GM21619 (cell line): Measurements from ENCODE around the gene HEYL.

Source experiments
- ATAC-seq: cut with Tn5 transposase; IDR thresholded peaks from one replicate; pipeline ENCODE4 v1.9.1; 2021; ENCODE audit not compliant: unreplicated experiment

HEYL gene

DNA sequence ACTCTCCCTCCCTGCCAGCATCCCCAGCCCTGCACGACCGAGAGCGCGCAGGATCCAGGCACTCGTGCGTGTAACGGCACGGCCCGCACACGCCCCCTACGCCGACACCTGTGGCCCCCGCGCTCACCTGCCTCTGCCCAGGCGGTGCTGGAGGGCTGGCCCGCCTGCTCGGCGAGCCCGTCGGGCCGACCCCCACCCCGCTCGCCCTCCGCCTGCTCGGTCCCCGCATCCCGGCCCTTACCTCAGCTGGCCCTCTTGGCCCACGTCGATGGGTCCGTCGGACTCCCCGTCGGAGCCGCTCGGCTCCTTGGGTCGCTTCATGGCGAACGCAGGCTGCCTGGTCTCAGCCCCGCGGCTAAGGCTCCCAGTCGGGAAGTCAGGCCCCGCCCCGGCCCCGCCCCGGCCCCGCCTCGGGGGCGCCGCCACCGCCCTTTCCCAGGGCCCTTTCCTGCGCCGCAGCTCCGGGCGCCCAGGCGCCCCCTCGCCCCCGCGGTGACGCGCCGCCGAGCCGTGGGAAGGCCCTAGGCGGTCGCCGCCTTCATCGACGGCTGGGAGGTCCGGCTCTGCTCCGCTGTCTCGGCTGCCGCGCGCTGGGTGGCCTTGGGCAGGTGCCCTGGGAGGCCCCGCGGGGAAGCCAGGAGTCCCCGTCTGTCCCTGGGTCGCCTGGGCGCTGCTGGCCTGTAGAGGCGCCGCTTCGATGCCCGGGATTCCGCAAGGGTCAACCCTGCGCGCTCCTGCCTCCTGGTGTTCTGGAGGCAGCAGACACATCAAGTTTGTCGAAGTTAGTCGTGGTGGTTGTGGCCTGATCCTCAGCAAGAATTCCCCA lies at the start of gene HEYL:
Gene HEYL, minus strand, starts transcription at position 339 of the 826 bp plus-strand sequence. Its CDS starts 18 bp downstream, at position 321.
- ATAC-seq = no peak

DNA sequence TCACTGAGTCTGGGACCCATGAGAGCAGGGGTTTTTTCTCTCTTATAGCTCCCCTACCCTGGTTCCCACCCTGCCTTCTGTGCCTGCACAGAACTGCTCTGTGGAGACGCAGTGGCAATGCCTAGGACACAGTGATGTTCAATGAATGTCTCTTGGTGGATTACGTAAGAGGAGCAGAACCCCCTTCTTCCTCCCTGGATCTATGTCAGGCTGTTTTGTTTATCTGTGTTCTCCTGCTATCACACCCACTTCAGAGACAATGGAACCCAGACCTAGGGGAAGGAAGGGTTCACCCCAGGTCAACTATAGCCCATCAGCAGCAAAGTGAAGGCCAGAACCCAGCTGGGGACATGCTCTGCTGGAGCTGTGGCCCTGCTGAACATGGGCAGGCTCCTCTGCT lies 49.8 kb upstream of the HEYL start:
- no peak for ATAC-seq

DNA sequence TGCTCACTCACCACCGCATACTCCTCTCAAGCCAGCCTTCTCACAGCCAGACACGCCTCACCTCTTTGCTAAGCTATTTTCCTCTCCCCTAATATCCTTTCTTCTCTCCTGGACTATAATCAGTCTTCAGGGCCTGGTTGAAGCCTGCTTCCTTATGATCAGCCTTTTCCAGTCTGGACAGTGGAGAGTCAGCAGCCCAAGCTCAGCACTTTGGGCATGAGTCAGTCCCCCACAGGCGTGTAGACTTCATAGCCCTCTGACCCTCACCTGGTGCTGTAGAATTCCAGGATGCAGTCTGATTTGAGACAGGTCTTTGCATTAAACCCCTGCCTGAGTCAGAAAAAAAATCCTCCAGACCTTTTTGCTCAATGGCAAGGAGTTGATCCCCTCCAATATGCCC lies 49.3 kb upstream of the HEYL start:
- ATAC-seq = no peak

DNA sequence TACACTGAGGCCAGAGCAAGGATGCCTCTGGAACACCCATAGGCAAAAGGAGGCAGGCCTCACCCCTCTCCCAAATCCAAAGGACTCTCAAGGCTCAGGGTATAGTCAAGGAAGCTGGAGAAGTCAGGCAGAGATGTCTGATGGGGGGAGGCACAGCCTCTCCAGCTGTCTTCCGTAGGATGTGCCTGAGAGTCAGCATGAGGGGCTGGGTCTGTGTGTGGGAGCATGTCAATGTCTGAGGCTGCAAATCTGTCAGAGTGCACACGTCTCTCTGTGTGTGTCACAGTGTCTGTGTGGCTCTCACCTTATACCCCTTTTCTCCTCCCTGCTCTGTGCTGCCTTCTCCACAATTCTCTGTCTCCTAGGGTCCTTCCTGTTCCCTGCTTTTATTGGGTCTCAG lies 47.8 kb upstream of the HEYL start:
- no peak for ATAC-seq

DNA sequence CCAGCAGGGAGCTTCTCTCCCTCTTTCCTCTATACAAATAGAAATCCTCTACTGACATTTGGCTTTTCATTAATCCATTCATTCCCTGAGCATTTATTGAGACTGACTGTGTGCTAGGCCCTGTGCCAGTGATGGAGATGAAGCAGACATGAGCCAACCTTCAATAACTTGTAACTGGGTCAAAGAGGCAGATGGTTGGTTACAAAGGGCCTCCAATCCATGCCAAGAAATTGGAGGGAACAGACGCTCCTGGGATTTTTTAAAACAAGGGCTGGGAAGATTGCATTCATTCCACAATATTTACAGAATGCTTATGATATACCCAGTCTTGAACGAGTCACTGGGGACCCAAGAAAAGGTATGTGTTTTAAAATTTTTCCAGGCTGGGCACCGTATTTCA lies 45.6 kb upstream of the HEYL start:
- ATAC-seq = no peak

DNA sequence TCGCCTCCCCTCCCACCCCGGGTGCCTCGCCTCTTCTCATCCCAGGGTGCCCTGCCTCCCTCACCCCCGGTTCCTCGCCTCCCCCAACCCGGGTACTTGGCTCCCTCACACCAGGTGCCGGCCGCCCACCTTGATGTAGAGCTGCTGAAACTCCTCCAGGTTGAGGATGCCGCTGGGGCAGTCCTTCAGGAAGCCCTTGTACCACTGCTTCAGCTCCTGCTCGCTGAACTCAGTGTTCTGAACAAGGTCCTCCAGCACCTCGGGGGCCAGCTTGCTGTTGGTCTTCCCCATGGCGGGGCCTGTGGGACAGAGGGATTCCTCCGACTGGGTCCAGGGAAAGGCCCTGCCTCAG lies 44.8 kb upstream of the HEYL start:
- ATAC-seq = no peak

DNA sequence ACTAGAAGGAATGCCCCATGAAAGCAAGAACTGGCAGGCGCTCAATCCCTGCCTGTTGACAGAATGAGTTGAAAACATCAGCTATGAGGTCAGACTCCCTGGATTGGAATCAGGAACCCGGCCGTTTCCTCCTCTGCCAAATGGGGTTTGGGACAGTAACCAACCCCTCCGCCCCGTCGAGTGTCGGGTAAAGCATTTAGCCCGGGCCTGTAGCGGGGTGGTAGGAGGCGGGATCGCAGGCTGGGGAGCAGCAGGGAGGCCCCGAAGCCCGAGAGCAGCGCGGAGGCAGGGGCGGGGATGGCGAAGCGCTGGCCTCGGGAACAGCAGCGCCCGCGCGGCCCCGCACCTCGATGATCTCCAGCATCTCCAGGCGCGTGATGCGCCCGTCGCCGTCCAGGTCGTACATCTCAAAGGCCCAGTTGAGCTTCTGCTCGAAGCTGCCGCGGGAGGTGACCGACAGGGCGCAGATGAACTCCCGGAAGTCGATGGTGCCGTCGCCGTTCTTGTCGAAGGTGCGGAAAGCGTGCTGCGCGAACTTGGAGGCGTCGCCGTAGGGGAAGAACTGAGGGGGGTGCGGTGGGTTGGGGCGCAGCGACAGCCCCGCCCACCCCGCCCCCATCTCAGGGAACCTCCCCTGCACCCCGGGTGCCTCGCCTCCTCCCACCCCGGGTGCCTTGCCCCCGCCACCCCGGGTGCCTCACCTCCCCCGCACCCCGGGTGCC lies 44.3 kb upstream of the HEYL start:
- no peak for ATAC-seq

DNA sequence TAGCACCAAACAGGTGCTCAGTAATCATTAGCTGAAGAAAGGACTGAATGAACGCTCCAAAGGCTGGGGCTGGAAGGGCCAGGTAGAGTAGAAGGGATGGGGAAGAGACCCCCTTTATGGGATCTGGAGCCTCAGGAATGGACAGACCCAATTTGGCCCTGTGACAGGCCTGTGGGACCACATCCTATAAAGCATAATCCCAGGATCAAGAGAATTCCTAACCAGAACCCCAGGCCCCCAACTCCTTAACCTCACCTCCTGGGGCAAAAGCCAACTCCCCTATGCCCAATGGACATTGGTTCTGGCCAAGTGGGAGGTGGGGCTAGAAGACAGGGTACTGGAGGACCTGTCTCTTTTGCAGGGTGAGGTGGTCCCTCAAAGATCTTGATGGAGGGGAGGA lies 42.6 kb upstream of the HEYL start:
- no peak for ATAC-seq

DNA sequence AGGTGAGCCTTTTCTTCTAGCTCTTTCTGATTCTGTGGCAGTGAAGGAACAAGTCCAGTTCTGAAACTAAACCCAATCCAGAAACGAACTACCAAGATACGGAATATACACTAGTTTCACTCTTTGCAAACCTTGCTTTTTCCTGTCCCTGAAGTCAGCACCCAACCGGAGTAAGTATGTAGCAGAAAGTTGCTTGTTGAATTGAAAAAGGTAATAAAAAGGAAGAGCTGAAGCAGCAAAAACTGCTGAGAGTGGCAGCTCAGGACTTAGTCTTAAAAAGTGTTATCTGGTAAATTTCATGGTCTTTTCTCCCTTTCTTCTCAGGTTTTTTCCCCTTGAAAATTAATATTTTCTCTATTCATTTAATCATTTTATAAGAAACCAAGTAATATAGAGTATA lies 41.9 kb upstream of the HEYL start:
- ATAC-seq = no peak

DNA sequence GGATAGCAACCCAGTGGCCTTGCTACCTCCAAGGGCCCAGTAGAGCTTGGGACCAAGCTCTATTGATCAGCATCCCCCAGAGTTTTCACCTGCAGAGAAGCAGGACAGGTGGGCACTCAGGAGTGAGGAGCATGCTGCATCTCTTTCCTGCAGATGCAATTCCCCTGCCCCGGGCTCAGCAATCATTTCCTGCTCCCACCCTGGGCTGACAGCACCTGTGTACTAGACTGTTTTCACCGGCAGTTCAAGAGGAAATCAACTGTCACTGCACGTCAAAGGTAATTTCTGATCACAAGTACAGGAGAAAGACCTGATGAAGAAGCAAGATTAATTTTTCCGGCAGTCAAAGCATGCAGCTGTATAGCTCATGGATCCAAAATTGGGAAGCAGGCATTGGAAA lies 41.3 kb upstream of the HEYL start:
- ATAC-seq = no peak

DNA sequence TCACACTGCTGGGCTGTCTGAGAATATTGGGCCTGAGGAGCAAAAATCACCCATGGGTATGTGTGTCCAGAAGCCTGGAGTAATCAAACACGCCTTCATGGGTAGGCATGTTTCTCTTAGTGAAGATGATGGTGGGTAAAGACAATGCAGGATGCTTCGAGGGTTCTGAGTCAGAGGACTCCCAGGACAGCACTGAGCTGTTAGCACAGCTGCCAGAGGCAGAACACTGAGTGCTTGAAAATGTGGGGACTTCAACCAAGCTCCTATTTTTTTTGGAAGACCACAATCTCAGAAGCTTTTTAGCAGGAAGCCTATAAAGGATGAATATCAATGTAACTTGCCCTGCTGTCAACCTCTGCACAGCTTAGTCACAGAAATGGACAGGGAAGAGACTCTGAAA lies 40.4 kb upstream of the HEYL start:
- no peak for ATAC-seq

DNA sequence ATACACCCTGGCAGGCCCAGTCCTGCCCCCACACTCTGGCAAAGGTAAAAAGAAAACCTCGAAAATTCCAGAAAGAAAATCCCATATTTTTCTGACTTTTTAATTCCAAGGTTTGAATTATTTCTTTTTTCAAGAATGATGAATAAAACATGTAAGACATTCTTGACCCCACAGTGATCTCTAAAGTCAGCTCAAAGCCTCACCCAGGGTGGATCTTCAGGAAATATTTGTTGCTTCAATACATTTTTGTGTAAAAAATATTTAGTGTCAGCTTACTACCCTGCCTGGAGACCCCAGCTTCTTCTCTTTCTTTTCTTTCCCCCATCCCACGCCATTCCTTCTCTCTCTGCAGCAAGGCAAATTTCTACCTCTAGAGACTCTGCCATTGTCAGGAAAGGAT lies 39.4 kb upstream of the HEYL start:
- ATAC-seq = no peak

DNA sequence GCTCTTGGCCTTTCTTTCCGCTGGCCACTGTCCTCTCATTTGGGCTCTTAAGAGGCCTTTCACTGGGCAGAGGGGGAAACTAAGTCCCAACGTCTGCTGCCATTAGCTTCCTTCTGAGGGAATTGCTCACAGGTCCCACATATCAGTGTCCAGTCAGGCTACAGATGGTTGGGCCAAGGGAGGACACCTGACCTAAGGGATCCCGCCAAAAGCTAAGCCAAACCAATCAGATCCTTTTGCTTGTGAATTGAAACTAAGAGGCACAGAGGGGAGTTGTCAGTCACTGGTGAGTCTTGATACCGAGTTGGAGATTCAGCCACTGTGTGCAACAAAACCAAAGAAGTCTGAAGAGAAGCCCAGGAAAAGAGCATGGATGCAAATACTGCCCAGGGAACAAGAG lies 38.2 kb upstream of the HEYL start:
- no peak for ATAC-seq

DNA sequence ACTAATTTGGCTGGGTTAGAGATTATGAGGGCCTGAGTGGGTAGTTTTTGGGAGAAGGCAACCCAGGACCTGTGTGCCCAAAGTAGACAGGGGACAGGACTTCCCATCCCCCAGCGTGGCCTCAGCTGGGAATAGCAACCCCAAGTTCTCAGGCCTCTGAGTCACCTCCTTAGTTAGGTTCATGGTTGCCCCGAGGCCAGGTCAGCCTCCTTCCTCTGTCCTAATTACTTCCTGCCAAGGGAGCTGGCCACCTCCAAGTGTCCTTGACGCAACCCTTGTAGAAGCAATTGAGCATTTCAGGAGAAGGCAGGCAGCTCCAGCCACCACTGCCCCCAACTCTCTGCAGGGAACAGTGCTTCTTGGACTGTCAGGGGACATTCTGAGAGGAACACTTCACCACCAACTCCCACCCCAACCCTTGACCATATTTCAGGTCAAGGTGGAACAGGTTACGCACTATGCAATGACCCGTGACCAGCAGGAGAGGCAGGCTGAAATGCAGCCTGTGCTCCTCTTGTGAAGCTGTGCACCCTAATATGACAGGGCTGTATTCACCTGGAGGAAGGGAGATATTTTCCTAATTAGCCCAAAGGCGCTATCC lies 37.6 kb upstream of the HEYL start:
- ATAC-seq = no peak

DNA sequence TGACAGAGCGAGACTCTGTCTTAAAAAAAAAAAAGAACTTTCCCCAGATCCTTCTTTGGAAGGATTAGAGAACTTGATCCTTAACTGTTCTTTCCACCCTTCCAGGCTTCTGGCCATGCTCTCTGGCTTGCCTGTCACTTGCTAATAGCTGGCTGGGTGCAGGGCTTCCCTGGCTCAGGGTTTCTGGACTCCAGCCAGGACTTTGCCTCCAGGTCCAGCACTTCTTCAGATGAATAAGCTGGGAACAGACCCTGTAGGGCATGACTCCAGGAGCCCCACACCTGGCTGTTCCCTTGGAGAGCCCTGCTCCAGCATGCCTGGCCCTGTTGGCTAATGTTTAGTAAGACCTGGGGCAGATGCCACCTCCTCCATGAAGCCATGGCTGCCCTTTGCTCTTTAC lies 35.8 kb upstream of the HEYL start:
- ATAC-seq = no peak

DNA sequence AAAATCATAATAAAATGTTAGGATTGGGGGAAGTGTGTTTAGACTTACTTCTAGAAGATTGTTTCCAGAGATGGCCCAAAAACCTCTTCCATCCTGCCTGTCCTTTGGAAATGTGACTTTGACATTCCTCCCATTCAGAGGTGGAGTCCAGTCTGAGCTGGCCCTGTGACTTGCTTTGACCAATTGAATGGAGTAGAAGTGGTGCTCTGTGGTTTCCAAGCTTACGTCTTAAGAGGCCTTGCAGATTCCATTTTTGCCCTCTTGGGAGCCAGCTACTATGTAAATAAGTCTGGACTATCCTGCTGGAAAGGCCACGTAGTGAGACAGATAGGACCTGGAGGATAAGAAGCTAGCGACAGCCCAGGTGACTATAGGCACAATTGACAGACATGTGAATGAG lies 33.8 kb upstream of the HEYL start:
- ATAC-seq = no peak

DNA sequence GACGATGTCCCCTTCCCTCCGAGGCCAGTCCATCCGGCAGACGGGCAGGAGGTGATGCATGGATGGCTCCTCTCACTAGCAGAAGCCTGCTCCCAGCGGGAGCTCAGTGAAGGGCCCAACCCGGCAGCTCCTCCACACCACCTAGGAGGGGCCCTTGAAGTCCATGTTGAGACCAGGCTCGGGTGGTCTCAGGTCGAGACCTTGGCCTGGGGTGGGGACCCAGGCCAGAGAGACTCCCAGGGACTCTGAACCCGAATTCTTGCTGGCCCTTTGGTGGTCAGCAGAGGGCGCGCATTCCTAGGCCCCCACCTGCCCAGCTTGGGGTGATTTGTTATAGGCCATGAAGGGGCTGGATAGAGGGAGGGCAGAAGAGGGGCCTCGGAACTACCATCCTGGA lies 33.1 kb upstream of the HEYL start:
- no peak for ATAC-seq

DNA sequence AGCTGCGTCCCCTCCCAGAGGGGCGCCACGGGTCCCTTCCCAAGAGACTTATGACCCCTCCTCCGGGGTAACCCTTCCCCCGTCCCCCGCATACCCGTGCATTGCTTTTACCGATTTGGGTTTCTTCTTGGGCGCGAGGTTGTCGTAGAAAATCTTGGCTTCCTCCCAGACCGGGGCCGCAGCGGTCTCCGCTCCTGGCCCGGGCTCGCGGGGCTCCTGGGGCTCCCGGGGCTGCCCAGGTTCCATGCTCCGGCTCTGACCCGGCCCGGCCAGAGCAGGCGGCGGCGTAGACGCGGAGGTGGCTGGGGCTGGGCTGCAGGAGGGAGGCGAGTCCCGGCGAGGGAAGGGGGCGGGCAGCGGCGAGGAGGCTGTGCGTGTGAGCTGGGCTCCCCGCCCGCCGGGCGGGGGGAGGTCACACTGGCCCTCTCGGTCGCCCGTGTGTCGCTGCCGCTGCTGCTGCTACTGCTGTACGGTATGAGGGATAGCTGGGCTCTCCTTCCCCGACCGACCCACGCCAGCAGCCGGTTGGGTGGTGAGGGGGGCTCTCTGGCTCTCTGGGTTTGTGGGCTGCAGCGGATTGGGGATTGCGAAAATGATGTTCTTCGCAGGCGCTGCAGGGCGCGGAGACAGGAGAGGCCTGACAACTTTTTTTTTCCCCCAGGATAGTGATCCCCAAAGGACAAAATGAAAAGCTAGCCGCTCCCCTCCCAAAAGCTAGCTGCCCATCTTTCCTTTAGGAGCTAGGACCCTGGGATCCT lies 32.5 kb upstream of the HEYL start, which contains the start of gene NT5C1A:
Gene NT5C1A, minus strand, starts transcription at position 315 of the 758 bp plus-strand sequence. Its CDS starts 69 bp downstream, at position 246.
- ATAC-seq = no peak

DNA sequence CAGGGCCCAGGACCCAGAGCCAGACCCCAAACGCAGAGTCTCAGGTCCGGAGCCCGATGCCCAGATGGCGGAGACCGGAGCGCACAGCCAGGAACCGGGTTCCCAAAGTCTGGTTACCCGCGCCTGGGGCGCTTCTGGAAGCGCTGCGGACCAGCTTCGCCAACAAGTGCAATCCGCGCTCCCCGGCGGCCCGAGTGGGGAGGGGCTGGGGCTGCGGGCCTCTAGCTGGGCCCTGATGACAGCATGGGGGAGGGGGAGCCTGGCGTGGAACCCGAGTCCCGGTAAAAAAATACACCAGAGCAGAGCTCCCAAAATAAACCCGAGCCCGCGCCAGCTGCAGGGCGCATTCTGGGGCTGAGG lies 32.0 kb upstream of the HEYL start:
- ATAC-seq = no peak

DNA sequence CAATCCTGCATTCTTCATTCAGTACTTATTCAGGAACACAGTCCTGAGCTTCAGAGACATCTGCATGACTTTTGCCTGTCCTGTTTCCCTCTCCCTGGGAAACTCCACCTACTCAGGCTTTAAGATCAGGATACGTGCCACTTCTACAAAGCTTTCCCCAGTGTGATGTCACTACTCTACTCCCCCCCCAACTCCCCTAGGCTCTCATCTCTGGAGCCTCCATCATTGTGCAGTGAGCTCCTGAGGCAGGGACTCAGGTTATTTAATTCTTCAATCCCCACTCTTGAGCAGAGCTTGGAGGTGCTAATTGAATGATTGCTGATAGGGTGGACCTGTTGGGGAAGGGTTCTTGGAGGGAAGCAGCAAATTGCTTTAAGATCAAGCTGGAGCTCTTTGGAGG lies 31.2 kb upstream of the HEYL start:
- no peak for ATAC-seq

DNA sequence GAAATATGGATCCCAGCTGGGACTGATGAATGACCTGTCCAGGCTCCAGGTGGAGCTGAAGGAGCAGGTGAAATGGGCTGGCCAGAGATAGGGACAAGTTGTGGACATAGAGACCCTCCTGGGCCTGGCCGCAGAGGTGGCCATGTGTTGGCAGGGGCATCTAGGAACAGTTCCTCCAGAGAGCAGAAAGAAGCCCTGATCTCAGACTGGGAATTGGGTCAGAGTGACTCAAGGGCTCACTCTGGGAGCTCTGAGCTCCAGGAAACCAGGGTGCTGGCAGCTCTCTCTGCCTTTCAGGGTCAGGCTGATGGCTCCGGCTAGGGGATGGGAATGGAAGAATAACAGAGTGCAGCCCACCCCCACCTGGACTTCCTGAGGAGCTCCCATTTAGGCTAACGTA lies 29.5 kb upstream of the HEYL start:
- ATAC-seq = no peak

DNA sequence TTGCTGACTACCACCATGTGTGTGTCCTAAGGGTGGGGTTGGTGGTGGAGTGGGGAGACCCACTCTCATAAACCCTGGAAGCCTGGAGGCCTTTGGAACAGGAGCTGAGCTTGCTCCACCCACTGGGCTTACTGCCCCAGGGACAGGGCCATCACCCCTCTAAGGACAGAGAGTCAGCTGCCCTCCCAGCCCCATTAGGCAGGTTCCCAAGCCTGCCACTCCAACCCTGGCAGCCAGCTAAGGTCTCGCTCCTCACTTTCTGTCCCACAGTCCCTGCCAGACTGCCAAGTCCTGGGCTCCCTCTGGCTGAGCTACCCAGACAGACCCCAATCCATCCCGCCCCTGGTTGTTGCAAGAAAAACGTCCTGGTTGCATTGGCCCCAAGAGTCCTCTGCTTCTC lies 28.7 kb upstream of the HEYL start:
- no peak for ATAC-seq
